Ovary (tissue), 3 donors: ENCODE measurements around the gene ABLIM2.

Experiments
- CTCF ChIP-seq, 3 donors: fragments of 450-650 bp in 2 of 3; fragments of 200-600 bp in 1 of 3; IDR thresholded peaks; one replicate each; pipeline versions ENCODE4 v1.5.1 to v1.8.0; 2016 to 2022; ENCODE audit warnings: antibody characterized with exemption in 3 of 3, mild to moderate bottlenecking in 1 of 3
- EP300 ChIP-seq: sonication (generic); formaldehyde crosslinking; IDR thresholded peaks from one replicate; pipeline ENCODE4 v1.6.1; 2017; ENCODE audit warnings: antibody characterized with exemption
- POLR2A ChIP-seq: fragments of 450-650 bp; IDR thresholded peaks from one replicate; pipeline ENCODE4 v1.6.1; 2017; ENCODE audit warnings: antibody characterized with exemption, mild to moderate bottlenecking, moderate library complexity
- donor health status: DM: no; HTN: no; CAD: no.

GRCh38 chr4:7929118-7929951 is 229.3 kb downstream of the ABLIM2 start:
- TF ChIP-seq CTCF (IDR thresholded peaks at IDR 0.05): no peak
- no peak for TF ChIP-seq POLR2A
- no peak for TF ChIP-seq EP300
